Cardiac septum (tissue), 1 donor: Measurements from ENCODE around the gene PTTG1. TPM values are rescaled to one million over a fixed set of nuclear protein-coding genes. Genes with fewer than 3 reads are reported as not detected.

Experiments used
- DNase-seq: peaks from one replicate; pipeline ENCODE4 v3.0.0-alpha.2; 2020; ENCODE audit warnings: low spot score
- intact Hi-C: fragments of 100-400 bp; cut with DNase I; formaldehyde crosslinking; loops from one replicate; pipeline ENCODE4 v1.14.0; 2022
- total RNA-seq: library from RNA; stranded (reverse); fragmentation: NEBNext Ultra II Directional; extraction: Animal tissue kit (Norgen Biotek cat#: 25700); gene quantifications from one replicate; pipeline ENCODE4 v1.2.1, GENCODE V29; 2021
- donor health status: DM: no; HTN: no; CAD: no.

The PTTG1 gene
- total RNA-seq, 1 donor from 2014 or later: 1.0 TPM

DNA sequence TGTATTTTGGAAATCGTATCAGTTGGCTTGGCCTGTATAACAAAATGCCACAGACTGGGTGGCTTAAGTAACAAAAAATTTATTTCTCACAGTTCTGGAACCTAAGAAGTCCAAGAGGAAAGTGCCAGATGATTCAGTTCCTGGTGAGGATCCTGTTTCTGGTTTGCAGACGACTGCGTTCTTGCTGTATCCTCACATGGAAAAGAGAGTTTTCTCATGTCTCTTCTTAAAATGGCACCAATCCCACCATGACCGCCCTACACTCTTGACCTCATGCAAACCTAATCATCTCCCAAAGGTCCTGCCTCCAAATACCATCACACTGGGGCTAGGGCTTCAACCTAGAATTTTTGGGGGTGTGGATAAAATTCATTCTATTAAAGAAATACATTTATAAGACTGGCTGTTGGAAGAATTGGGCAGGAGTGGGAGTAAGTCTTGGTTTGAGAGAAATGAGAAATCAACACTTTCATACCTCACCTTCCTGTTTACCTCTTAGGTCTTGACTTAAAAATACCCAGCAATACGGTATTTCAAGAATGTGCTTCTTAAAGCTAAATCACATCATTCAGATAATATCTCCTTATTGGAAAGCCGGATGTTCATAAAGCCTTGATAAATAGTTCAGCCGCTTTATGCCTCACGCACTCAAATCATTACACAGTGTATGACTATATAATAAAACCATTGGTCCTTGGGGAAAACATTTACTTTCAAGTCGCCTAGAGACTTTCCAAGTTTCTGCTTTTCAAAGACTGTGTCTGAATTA is 28.7 kb downstream of the PTTG1 start:
- intact Hi-C loops: no loop called here

DNA sequence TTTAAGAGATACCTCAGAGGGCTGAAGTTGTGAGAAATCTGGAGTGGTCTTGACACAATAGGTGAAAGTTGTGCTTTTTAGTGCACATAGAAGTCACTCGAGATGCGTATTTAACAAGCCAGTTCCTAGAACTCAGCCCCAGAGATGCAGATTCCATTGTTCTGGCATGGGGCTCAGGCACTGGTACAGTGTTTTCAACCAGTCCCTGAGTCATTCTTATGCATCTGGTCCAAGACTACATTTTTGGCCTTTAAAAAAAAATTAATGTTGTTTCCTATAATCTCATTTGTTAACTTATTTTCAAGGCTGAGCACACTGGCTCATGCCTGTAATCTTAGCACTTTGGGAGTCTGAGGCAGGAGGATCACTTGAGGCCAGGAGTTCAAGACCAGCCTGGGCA is 29.6 kb downstream of the PTTG1 start:
- intact Hi-C loops: no loop called here
- no peak for DNase-seq

More for the DNA sequence above, 28.7 kb downstream of the PTTG1 start:
- no peak for DNase-seq

DNA sequence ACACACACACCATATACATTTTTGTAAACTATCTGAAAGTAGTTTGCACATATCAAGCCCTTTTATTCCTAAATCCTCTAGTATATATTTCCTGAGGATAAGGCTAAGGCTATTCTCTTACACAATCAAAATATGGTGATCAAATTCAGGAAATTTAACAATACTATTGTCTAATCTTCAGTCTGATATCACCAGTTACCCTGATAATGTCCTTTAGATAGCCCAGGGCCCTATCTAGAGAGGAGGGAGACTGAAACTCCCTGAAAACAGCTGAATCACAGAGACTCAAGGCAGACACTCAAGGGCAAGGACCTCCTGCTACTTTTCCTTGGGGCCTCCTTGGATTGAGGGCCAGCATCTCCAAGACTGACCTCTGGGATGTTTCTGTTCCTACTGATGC is 30.4 kb downstream of the PTTG1 start:
- intact Hi-C loops: no loop called here
- DNase-seq: no peak

DNA sequence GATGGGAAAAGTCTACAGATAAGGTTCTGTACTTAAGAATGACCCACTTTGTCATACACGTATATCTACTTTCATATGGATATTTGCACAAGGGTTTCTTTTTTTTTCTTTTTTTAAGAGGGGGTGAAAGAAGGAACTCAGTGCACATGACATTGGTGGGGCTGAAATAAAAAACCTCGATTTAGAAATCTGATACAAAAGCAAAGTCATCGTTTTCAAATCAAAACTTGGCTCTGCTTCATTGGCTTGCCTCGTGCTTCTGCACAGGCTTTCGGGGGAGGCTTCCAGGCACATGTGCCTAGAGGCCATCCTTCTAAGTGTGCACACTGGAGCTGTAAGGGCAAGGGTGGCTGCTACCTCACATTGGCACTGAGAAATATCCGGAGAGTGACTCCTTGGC is 31.1 kb downstream of the PTTG1 start:
- DNase-seq: no peak
- intact Hi-C loops: no loop called here

DNA sequence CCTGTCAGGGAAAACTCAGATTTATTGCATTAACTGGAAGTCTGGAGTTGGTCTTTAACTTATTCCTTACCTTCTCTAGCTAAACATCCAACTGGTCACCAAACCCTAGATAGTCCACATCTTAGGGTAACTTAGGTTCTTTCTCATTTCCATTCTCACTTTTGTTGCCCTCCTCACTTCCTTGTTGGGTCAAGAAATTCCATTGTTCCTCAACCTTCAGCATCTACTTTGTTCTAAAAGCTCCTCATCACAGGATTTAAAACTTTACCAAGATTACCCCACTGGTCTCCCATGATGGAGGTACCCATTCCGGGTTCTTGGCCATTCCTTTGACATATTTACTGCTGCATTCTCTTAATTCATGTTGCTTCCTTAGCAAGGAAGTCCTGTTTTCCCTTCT is 32.1 kb downstream of the PTTG1 start:
- DNase-seq: no peak
- intact Hi-C loops: no loop called here

DNA sequence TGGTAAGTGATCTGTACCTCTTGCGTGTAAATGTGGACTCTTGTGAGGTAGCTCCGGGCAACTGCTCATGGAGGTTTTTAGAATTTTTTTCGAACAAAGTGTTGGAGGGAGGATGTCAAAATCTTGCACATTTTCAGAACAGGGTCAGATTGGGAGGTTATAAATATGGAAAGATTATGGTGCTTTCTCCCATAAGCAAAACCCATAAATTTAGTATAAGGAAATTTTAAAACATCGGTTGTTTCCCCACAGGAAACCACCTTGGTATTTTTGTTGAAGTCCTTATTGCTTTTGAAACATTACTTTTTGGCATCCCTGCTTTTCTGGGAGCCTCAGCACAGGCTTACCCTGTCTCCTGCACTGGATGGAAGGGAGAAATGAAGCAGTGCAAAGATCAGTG is 33.9 kb downstream of the PTTG1 start:
- intact Hi-C loops: no loop called here
- no peak for DNase-seq

DNA sequence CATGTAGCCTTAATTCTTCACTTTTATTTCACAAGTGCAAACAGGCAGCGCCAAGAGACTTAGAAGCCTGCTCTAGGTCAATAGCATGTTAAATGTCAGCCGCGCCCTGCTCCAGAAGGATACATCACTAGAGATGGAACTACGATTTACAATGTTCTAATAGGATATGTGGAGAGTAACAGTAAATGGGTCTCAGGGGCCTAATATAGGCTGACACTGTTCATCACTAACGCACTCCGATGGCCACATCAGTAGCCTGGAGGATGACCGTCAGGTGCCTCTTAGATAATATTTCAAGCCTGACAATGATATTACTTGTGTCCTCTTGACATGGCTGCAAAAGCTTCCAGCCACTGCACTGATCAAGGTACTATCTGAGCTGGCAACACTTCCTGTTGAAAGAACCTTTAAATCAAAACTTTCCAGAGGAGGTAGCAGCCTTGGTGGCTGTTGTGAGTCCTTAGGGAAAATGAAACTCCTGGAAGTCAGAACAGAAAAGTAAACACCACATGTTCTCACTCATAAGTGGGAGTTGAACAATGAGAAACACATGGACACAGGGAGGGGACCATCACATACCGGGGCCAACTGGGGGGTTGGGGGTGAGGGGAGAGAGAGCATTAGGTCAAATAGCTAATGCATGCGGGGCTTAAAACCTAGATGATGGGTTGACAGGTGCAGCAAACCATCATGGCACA is 35.0 kb downstream of the PTTG1 start:
- intact Hi-C loops: no loop called here
- no peak for DNase-seq

DNA sequence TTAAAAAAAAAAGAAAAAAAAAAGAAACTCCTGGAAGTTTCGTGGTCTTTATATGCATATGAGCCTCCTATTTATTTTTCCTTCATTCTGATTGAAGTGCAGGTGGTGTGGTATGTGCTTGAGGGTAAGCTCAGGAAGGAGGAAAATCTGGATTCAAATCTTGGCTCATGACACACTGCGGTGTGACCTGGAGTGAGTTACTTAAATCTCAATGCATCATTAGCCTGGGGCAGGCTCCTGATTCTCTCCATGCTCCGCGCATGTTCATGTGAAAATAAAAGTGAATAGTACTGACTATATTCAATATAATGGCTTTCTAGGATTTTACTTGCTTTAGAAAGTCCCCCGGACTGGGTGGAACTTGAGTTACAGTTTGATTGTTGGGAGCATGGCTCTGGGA is 35.6 kb downstream of the PTTG1 start:
- intact Hi-C loops: no loop called here
- DNase-seq: no peak

DNA sequence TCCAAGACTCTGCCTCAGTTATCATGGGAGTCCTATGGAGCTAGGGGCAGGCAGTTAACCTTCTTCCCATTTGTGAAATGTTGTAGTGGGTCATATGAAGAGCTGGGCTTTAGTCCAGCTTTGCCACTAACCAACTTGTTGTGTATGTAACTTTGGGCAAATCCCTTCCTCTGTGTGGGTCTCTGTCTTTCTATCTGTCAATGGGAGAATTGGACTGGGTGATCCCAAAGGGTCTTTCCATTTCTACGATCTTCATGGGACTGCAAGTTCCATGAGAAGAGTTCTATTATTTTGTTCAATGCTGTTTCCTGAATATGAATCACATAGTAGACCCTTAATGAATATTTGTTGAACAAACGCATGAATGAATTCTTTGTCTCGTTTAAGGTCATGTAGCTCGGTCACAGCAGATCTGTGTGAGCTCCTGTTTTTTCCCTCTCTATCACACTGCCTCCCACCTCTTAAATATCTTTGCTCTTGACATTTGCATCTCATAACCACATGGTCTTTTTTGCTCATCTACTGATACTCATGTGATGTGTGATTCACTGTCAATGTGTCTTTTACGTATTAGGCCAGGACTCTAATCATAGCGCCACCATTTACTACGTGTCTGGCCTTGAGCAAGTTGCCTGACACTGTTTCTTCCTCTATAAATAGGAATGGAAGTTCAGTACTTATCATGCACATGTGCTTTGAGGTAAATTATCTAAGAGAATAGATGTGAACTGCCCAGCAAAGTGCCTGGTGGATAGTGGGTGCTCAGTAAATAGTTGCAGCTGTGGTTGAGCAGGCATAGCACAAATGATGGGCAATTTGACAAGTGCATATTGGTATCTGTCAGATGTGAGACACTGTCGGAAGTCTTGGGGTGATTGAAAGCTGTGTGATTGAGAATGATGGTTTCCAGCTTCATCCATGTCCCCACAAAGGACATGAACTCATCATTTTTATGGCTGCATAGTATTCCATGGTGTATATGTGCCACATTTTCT is 37.4 kb downstream of the PTTG1 start:
- intact Hi-C loops: no loop called here

DNA sequence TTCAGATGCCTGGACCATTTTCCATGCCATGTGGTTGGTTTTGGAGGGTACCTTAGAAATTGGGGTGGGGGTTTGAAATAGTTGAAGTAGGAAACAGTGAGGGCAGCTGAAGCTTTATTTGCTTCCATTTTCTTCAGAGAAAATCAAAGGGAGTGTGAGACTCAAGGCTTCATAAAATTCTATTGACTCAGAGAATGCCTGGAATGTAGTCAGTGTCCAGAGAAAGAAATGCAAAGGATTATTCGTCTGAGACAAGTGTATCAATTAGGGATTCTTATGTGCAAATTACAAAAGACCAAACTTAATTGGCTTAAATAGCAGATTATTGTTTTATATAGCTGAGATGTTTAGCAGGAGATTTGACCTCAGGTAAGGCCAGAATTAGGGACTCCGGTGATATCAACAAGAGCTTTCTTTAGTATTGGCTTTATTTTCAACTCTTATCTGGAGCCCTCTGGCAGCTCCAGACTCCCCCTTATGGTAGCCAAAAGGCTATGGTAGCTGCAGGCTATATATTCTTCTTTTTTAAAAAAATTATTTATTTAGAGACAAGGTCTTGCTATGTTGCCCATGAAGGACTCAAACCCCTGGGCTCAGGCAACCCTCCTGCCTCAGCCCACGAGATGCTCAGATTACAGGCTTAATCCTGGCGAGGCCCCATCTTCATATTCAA is 38.9 kb downstream of the PTTG1 start:
- intact Hi-C loops: no loop called here
- no peak for DNase-seq

More for the DNA sequence above, 37.4 kb downstream of the PTTG1 start:
- no peak for DNase-seq

DNA sequence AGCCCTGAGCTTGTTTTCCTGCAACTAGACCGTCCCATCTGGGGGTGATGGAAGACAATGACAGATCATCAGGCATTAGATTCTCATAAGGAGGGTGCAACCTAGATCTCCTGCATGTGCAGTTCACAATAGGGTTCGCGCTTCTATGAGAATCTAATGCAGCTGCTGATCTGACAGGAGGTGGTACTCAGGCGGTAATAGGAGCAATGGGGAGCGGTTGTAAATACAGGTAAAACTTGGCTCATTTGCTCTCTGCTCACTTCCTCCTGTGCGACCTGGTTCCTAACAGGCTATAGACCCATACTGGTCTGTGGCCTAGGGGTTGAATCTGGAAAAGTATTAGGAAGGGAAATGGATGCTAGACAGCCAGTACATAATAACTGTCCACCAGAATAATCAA is 39.7 kb downstream of the PTTG1 start:
- DNase-seq: no peak
- intact Hi-C loops: no loop called here

DNA sequence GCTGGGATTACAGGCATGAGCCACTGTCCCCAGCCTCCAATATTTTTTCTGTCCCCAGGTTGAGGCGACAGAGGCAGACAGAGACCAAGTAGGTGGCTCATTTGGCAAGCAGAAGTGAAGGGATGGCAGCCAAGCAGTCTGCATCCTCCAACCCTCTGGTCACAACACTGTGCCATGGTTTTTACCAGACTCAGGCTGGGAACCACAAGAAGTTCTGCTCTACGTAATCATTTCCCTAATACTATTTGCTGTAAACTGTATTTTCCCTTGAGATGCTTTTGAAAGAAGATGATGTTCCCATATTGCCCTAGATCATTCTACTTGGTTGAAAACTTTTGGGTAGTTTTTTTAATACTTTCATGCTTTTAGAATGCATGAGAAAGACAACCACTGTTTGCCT is 40.5 kb downstream of the PTTG1 start:
- DNase-seq: no peak
- intact Hi-C loops: no loop called here

DNA sequence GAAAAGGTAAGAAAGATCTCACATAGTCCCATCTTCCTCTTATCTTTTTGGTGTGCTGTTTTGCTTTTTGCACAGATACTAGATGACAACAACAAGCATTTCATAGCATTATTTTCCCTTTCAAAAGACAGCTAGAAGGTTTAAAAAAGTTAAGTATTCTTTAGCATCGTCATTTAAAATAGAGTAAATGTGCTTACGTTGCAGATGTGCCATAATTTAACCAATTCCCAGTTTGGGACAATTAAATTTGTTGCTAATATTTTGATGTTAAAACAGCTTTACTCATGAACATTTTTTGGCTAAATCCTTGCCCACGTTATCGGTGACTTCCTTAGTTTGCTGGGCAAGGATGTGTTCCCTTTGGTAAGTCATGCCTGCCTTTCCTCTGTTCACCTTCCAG is 41.6 kb downstream of the PTTG1 start:
- no peak for DNase-seq
- intact Hi-C loops: no loop called here

DNA sequence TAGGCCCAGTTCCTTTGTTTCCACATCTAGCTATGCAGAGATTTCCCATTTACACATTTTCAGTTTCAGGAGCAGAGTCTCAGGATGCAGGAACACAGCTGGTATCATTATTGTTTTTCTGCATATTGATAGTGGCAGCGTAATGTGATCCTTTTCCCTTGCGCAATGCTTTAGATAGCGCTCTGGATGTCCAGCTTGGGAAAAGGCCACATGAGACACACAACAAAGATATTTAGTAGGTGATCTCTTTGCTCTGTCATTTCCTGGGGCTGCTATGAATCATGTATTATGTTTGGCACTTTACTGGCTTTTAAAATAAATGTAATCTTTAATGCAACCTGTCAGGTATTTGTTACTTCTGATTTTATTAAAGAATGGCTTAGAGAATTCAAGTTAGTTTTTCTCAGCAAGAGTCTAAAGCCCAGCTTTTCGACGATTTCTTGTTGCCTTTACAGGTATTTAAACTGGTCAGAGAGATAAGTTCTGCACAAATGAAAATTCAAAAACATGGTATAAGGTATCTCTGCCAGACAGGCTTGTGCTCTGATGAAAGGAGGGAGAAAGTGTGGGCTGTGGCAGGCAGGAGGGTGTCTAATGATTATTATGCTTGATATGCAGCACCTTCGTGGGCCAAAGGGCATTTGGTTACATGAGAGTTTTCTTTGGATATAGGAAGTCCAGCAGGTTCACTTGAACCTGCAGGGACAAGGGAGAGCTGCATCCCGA is 42.2 kb downstream of the PTTG1 start:
- no peak for DNase-seq
- intact Hi-C loops: no loop called here

DNA sequence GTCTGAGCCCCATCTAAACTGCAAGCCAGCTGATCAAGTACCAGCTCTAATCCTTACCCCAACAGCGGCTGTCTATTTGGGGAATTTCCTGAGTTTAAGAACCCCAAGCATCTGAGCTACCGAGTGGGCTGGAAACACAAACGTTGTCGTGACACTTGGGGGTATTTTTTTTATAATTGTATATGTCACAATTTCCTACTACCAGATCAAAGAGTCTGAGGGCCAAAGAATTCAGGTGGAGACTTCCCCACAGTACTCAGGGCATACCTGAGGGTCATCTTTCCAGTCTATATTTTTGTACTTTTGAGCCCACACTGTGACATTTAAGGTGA is 42.8 kb downstream of the PTTG1 start:
- intact Hi-C loops: no loop called here
- DNase-seq: no peak

DNA sequence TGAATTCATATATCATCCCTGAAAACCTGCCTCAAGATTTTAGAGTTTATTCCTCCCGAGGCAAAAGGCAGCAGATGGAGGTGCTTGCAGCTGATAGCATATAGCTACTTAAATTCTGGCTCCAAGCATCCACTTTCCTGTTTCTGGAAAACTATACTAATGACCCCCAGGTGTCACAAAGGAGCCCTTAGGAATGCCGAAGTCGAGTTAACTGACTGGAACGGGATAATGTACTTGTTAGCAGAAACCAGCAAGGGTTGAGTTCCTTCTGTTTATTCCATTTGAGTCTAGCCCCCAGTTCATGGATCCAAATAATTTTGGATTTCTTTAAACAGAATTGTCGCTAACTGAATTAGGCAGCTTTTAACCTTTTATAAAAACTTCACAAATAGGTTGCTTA is 44.5 kb downstream of the PTTG1 start:
- intact Hi-C loops: no loop called here

DNA sequence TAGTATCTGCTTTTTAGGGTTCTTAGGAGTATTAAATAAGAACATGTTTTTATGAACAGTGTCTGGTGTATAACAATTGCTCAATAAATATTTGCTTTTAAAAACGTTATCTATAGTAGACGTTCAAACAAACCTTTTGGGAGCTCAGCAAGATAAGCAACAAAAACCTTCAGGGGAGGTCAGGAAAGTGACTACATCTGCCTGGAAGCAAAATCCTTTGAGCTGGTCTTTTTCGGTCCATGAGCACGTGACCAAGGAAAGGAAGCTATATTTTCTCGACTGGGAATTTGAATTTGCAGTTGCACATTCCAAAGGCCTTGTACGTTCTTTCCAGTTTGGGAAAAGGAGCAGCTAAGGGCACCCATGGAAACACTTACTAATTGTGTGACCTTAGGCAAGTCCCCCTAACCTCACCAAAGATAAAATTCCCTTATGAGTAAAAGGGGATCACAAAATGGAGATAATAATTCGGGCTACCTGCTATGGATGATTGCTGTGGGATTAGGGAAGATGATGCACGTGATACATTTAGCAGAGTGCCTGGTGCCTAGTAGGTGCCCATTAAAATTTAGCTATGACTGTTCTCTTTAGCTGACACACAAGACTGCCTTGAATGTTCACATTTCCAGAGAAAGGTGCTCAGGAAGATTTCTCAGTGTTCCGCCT is 45.4 kb downstream of the PTTG1 start:
- no peak for DNase-seq
- intact Hi-C loops: no loop called here

More for the DNA sequence above, 44.5 kb downstream of the PTTG1 start:
- no peak for DNase-seq

DNA sequence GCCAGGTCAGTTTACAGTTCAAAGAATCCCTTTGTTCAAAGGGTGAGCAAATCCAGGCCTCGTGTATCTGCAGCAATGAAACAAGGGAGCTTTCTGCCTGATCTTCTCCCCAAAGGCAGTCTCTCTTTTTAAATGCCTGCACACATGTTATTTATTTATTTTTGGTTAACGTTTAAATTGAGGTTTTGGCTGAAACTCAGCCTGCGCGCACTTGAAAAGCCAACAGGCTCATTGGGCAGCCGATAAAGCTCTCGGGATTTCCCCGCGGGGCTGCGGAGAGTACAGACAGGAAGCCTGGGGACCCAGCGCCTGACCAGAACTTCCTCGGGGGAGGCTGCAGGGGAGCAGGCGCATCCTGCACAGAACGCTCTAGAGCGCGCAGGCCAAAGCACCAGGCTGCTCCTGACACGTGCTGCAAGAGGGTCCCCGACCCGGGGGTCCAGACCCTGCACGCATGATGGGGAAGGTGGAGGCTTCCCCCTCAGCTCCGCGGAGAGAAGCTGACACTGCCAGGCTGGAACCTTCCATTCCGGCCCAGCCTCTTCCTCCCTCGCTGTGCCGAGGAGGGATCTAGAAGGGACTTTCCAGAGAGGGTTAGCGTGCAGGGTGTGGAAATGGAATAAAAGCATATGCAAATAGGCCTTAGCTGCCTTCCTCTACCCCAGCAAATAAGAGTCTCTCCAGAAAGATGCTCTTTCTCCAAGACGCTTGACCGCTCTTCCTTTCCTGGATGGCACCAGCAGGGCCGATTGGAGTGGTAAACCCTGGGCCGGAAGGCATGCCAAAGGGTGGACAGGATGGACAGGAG is 46.1 kb downstream of the PTTG1 start:
- intact Hi-C loops: no loop called here
- peak; percentile 86 for DNase-seq
